ENCODE data around the gene DOCK2.

The DOCK2 gene

DNA sequence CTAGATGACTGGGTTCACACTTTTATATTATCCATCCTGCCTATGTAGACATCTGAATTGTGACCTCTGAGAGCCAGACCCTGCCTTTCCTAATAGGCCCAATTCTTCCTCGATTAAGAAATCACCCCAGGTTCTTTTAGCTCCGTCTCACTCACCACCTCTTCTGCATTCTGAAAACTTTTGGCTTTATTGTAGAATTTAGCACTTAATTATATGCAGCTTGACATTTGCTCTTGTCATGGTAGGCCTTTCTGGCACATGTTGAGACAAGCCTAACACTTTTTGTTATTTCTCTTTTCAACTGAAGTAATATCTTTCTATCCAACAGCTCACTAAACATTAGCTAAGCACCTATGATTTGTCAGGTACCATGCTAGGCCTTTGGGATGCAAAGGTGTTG is 180.0 kb downstream of the DOCK2 start:
- Histone ChIP-seq H3K79me1 (ENCODE audit: low read depth, low read length) (no peaks in the 10 kb centered on the region), H3K27me3 (ENCODE audit: control insufficient read depth in 3 of 3, insufficient read depth in 3 of 3, low read depth in 1 of 3, low read length in 3 of 3) (no peaks in the 10 kb centered on the region), H3K36me3 (replicated peaks in 1 of 2; ENCODE audit: control insufficient read depth in 2 of 2, insufficient read depth in 2 of 2, low read length in 2 of 2) (no peaks in the 10 kb centered on the region), H2BK5ac (ENCODE audit: low read length) (no peak overlapping the region), H3K18ac (ENCODE audit: low read length) (no peak overlapping the region), H4K8ac (ENCODE audit: low read depth, low read length) (no peak overlapping the region), H2BK12ac (ENCODE audit: low read length) (no peak overlapping the region), H3K23ac (ENCODE audit: low read depth, low read length, poor library complexity) (no peak overlapping the region), H3K14ac (ENCODE audit: low read length) (no peak overlapping the region), H3K4me1 (ENCODE audit: control insufficient read depth in 2 of 2, insufficient read depth in 1 of 2, low read depth in 1 of 2, low read length in 2 of 2) (no peaks in the 10 kb centered on the region), H3K4ac (ENCODE audit: low read length) (no peak overlapping the region), H3K27ac (replicated peaks; ENCODE audit: low read length) (no peak overlapping the region), H3K4me2 (ENCODE audit: insufficient read depth, low read length, poor library complexity, severe bottlenecking) (no peak overlapping the region), H3K4me3 (ENCODE audit: low read length in 2 of 2) (no peak overlapping the region), H4K91ac (ENCODE audit: low read depth, low read length, poor library complexity) (no peak overlapping the region), H2AK5ac (ENCODE audit: low read depth, low read length) (no peak overlapping the region), H3K9ac (ENCODE audit: low read depth, low read length, poor library complexity) (no peak overlapping the region), H3K9me3 (replicated peaks in 1 of 2; ENCODE audit: control insufficient read depth in 2 of 2, insufficient read depth in 1 of 2, low read depth in 1 of 2, low read length in 2 of 2) (no peaks in the 10 kb centered on the region), H2AFZ (ENCODE audit: low read length) (no peak overlapping the region), H2BK15ac (ENCODE audit: low read length) (no peak overlapping the region), H2BK120ac (ENCODE audit: low read depth, low read length) (no peak overlapping the region)
- no CpG with 5 or more reads among the region's 2 CpGs for WGBS, 2 donors (ENCODE audit: extremely low coverage in 2 of 2, insufficient read length in 2 of 2, insufficient replicate concordance in 1 of 2)
- no peak for DNase-seq (ENCODE audit: low spot score)

DNA sequence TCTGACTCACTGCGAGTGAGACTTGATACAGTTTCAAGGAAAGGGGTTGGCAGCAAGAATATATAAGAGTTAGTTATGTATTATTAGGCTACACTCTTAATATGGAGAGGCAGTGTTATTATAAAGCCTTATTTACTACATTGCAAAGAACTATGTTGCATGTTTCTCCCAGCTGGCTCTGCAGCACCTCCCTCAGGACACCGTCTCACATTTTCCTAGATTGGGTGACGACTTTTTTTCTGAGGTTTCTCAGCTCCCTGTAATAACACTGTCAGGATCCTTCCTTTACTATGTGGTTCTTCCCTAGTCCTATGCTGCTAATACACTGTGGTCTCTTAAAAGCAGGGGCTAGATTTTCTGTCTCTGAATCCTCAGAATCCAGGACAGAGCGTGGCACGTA is 189.5 kb downstream of the DOCK2 start:
- Histone ChIP-seq H3K18ac (ENCODE audit: low read length) (no peak overlapping the region), H3K4me1 (ENCODE audit: control insufficient read depth in 2 of 2, insufficient read depth in 1 of 2, low read depth in 1 of 2, low read length in 2 of 2) (peaks cover 0 to 1% of the 10 kb centered on the region in 2 donors), H3K36me3 (replicated peaks in 1 of 2; ENCODE audit: control insufficient read depth in 2 of 2, insufficient read depth in 2 of 2, low read length in 2 of 2) (no peaks in the 10 kb centered on the region), H2BK120ac (ENCODE audit: low read depth, low read length) (no peak overlapping the region), H2BK15ac (ENCODE audit: low read length) (no peak overlapping the region), H3K27ac (replicated peaks; ENCODE audit: low read length) (no peak overlapping the region), H4K91ac (ENCODE audit: low read depth, low read length, poor library complexity) (no peak overlapping the region), H2BK5ac (ENCODE audit: low read length) (no peak overlapping the region), H3K4me3 (ENCODE audit: low read length in 2 of 2) (no peak overlapping the region), H3K9ac (ENCODE audit: low read depth, low read length, poor library complexity) (no peak overlapping the region), H3K4me2 (ENCODE audit: insufficient read depth, low read length, poor library complexity, severe bottlenecking) (no peak overlapping the region), H3K9me3 (replicated peaks in 1 of 2; ENCODE audit: control insufficient read depth in 2 of 2, insufficient read depth in 1 of 2, low read depth in 1 of 2, low read length in 2 of 2) (no peaks in the 10 kb centered on the region), H3K79me1 (ENCODE audit: low read depth, low read length) (no peaks in the 10 kb centered on the region), H3K4ac (ENCODE audit: low read length) (no peak overlapping the region), H3K14ac (ENCODE audit: low read length) (no peak overlapping the region), H2AK5ac (ENCODE audit: low read depth, low read length) (no peak overlapping the region), H3K23ac (ENCODE audit: low read depth, low read length, poor library complexity) (no peak overlapping the region), H4K8ac (ENCODE audit: low read depth, low read length) (no peak overlapping the region), H2AFZ (ENCODE audit: low read length) (no peak overlapping the region), H3K27me3 (ENCODE audit: control insufficient read depth in 3 of 3, insufficient read depth in 3 of 3, low read depth in 1 of 3, low read length in 3 of 3) (no peaks in the 10 kb centered on the region), H2BK12ac (ENCODE audit: low read length) (no peak overlapping the region)
- no peak for DNase-seq (ENCODE audit: low spot score)
- WGBS, 2 donors (ENCODE audit: extremely low coverage in 2 of 2, insufficient read length in 2 of 2, insufficient replicate concordance in 1 of 2) = no CpG with 5 or more reads among the region's 5 CpGs

DNA sequence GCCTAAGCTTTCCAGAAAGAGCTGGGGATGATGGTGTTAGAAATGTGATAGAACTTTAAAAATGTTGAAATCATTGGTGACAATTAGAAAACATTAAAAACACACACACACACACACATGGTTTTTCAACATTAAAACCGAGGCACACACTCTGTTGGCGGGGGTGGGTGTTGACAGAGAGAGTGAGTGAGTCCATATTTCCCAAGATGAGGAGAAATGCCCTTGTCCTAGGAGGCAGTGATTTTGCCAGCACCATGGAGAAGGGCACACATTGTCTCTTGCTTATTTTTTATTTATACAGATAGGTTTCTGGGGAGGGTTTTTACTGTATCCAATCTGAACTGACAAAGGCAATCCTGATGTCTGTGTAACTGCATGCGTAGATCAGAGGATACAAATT is 190.7 kb downstream of the DOCK2 start:
- Histone ChIP-seq H2BK120ac (ENCODE audit: low read depth, low read length) (no peak overlapping the region), H4K8ac (ENCODE audit: low read depth, low read length) (no peak overlapping the region), H3K23ac (ENCODE audit: low read depth, low read length, poor library complexity) (no peak overlapping the region), H2BK15ac (ENCODE audit: low read length) (no peak overlapping the region), H3K27me3 (ENCODE audit: control insufficient read depth in 3 of 3, insufficient read depth in 3 of 3, low read depth in 1 of 3, low read length in 3 of 3) (no peaks in the 10 kb centered on the region), H2AFZ (ENCODE audit: low read length) (no peak overlapping the region), H3K4ac (ENCODE audit: low read length) (no peak overlapping the region), H3K9ac (ENCODE audit: low read depth, low read length, poor library complexity) (no peak overlapping the region), H3K4me3 (ENCODE audit: low read length in 2 of 2) (no peak overlapping the region), H4K91ac (ENCODE audit: low read depth, low read length, poor library complexity) (no peak overlapping the region), H3K4me1 (ENCODE audit: control insufficient read depth in 2 of 2, insufficient read depth in 1 of 2, low read depth in 1 of 2, low read length in 2 of 2) (peaks cover 0 to 2% of the 10 kb centered on the region in 2 donors), H3K4me2 (ENCODE audit: insufficient read depth, low read length, poor library complexity, severe bottlenecking) (no peak overlapping the region), H3K14ac (ENCODE audit: low read length) (no peak overlapping the region), H2AK5ac (ENCODE audit: low read depth, low read length) (no peak overlapping the region), H3K18ac (ENCODE audit: low read length) (no peak overlapping the region), H2BK12ac (ENCODE audit: low read length) (no peak overlapping the region), H3K9me3 (replicated peaks in 1 of 2; ENCODE audit: control insufficient read depth in 2 of 2, insufficient read depth in 1 of 2, low read depth in 1 of 2, low read length in 2 of 2) (no peaks in the 10 kb centered on the region), H3K36me3 (replicated peaks in 1 of 2; ENCODE audit: control insufficient read depth in 2 of 2, insufficient read depth in 2 of 2, low read length in 2 of 2) (no peaks in the 10 kb centered on the region), H2BK5ac (ENCODE audit: low read length) (no peak overlapping the region), H3K27ac (replicated peaks; ENCODE audit: low read length) (no peak overlapping the region), H3K79me1 (ENCODE audit: low read depth, low read length) (no peaks in the 10 kb centered on the region)
- no CpG with 5 or more reads among the region's 3 CpGs for WGBS, 2 donors (ENCODE audit: extremely low coverage in 2 of 2, insufficient read length in 2 of 2, insufficient replicate concordance in 1 of 2)
- no peak for DNase-seq (ENCODE audit: low spot score)

DNA sequence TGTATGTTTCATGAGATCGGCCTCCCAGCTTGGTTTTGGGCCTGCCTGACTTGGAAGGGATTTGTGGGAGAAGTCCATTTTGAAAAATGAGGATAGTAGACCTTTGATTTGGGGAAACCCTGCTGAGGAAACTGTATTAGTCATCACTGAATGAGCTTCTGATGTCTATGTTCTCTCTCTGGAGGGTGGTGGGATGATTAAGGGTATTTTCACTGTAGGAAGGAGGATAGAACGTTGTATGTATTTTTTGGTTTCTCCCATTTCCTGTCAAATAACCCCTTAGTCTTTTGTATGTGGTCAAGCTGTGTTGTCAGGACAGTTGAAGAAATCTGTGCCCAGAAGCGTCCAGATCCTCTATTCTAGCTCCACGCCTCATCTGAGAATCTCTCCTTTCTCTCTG is 191.3 kb downstream of the DOCK2 start:
- Histone ChIP-seq H3K27me3 (ENCODE audit: control insufficient read depth in 3 of 3, insufficient read depth in 3 of 3, low read depth in 1 of 3, low read length in 3 of 3) (no peaks in the 10 kb centered on the region), H3K36me3 (replicated peaks in 1 of 2; ENCODE audit: control insufficient read depth in 2 of 2, insufficient read depth in 2 of 2, low read length in 2 of 2) (no peaks in the 10 kb centered on the region), H3K9ac (ENCODE audit: low read depth, low read length, poor library complexity) (no peak overlapping the region), H3K14ac (ENCODE audit: low read length) (no peak overlapping the region), H3K9me3 (replicated peaks in 1 of 2; ENCODE audit: control insufficient read depth in 2 of 2, insufficient read depth in 1 of 2, low read depth in 1 of 2, low read length in 2 of 2) (no peaks in the 10 kb centered on the region), H3K79me1 (ENCODE audit: low read depth, low read length) (no peaks in the 10 kb centered on the region), H2BK15ac (ENCODE audit: low read length) (no peak overlapping the region), H2AK5ac (ENCODE audit: low read depth, low read length) (no peak overlapping the region), H2BK12ac (ENCODE audit: low read length) (no peak overlapping the region), H3K18ac (ENCODE audit: low read length) (no peak overlapping the region), H4K8ac (ENCODE audit: low read depth, low read length) (no peak overlapping the region), H2AFZ (ENCODE audit: low read length) (no peak overlapping the region), H3K23ac (ENCODE audit: low read depth, low read length, poor library complexity) (no peak overlapping the region), H3K4ac (ENCODE audit: low read length) (no peak overlapping the region), H2BK5ac (ENCODE audit: low read length) (no peak overlapping the region), H3K4me2 (ENCODE audit: insufficient read depth, low read length, poor library complexity, severe bottlenecking) (no peak overlapping the region), H2BK120ac (ENCODE audit: low read depth, low read length) (no peak overlapping the region), H3K27ac (replicated peaks; ENCODE audit: low read length) (no peak overlapping the region), H3K4me1 (ENCODE audit: control insufficient read depth in 2 of 2, insufficient read depth in 1 of 2, low read depth in 1 of 2, low read length in 2 of 2) (peaks cover 0 to 3% of the 10 kb centered on the region in 2 donors), H3K4me3 (ENCODE audit: low read length in 2 of 2) (no peak overlapping the region), H4K91ac (ENCODE audit: low read depth, low read length, poor library complexity) (no peak overlapping the region)
- DNase-seq (ENCODE audit: low spot score) = no peak
- no CpG with 5 or more reads among the region's 4 CpGs for WGBS, 2 donors (ENCODE audit: extremely low coverage in 2 of 2, insufficient read length in 2 of 2, insufficient replicate concordance in 1 of 2)

All from neuronal stem cell (in vitro differentiated cells).